ENCODE data around the gene FAM131A.
A peak's percentile ranks its signal among the peaks of the same experiment; 100 is the strongest.

FAM131A gene

DNA sequence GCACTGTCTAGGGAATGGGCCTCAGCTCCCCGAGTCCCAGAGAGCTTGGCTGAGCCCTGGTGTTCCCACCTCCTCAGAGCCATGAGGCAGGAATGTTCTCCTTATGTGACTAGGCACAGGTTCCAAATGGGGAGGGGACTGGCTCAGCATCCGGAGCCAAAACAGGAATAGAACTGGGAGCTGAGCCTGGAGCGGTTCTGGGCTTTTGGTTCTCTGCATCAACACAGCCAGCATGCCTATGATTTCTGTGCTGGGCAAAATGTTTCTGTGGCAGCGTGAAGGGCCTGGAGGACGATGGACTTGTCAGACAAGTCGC is at the start of gene FAM131A:
TSS of gene FAM131A (plus strand) at position 202 of the 316 bp plus-strand sequence. CDS start at position 233, 31 bp downstream.
- H3K9ac ChIP-seq (ENCODE audit: low read length in 5 of 5): peak within 1 kb of the TSS; percentile 71 to 89 (median 86)
- peaks cover 5 to 46% (median 38%) of the 10 kb centered on the region in 5 donors for H3K4me1 ChIP-seq (ENCODE audit: control insufficient read depth in 5 of 5, insufficient read depth in 5 of 5, low read length in 5 of 5)
- no peaks in the 10 kb centered on the region for H3K27me3 ChIP-seq (ENCODE audit: control insufficient read depth in 5 of 5, insufficient read depth in 4 of 5, low read length in 5 of 5)
- peak within 1 kb of the TSS; percentile 98 for H3K27ac ChIP-seq (ENCODE audit: low read depth, low read length)
- peak within 1 kb of the TSS; percentile 74 to 80 (median 80) for H3K4me3 ChIP-seq (ENCODE audit: low read depth in 1 of 5, low read length in 5 of 5)
- peaks cover 0 to 42% (median 36%) of the 10 kb centered on the region in 5 donors for H3K36me3 ChIP-seq (ENCODE audit: control insufficient read depth in 5 of 5, insufficient read depth in 5 of 5, low read length in 5 of 5)
- no peaks in the 10 kb centered on the region for H3K9me3 ChIP-seq (ENCODE audit: control insufficient read depth in 5 of 5, low read length in 5 of 5)

DNA sequence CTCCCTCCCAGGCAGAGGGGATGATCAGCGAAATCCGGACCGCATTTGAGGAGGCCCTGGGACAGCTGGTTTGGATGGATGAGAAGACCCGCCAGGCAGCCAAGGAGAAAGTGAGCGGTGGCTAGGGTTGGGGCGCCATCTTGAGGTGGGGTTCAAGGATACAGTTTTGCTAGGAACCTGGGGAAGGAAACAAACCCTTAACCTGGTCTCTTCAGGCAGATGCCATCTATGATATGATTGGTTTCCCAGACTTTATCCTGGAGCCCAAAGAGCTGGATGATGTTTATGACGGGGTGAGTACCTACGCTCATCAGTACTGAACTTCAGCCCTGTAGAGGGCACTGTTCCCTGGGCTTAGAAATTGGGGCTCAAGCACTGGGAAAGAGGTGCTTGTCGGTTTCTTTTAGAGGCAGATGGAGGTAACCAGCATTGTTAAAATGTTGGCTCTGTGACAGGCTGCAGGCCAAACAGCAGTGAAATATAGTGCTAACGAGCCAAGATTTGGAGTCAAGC is 47.9 kb upstream of the FAM131A start:
- H3K27ac ChIP-seq (ENCODE audit: low read depth, low read length): no peak overlapping the region
- H3K4me3 ChIP-seq (ENCODE audit: low read depth in 1 of 5, low read length in 5 of 5): no peak overlapping the region
- H3K36me3 ChIP-seq (ENCODE audit: control insufficient read depth in 5 of 5, insufficient read depth in 5 of 5, low read length in 5 of 5): no peaks in the 10 kb centered on the region
- no peak overlapping the region for H3K9ac ChIP-seq (ENCODE audit: low read length in 5 of 5)
- H3K9me3 ChIP-seq (ENCODE audit: control insufficient read depth in 5 of 5, low read length in 5 of 5): no peaks in the 10 kb centered on the region
- H3K4me1 ChIP-seq (ENCODE audit: control insufficient read depth in 5 of 5, insufficient read depth in 5 of 5, low read length in 5 of 5): peaks cover 0 to 4% (median 0%) of the 10 kb centered on the region in 5 donors
- H3K27me3 ChIP-seq (ENCODE audit: control insufficient read depth in 5 of 5, insufficient read depth in 4 of 5, low read length in 5 of 5): peaks cover 0 to 10% (median 8%) of the 10 kb centered on the region in 5 donors

GRCh38 chr3:184290331-184290730 is 47.1 kb upstream of the FAM131A start:
- Histone ChIP-seq H3K27me3 (ENCODE audit: control insufficient read depth in 5 of 5, insufficient read depth in 4 of 5, low read length in 5 of 5) (peaks cover 0 to 10% (median 8%) of the 10 kb centered on the region in 5 donors), H3K9me3 (ENCODE audit: control insufficient read depth in 5 of 5, low read length in 5 of 5) (no peaks in the 10 kb centered on the region), H3K9ac (ENCODE audit: low read length in 5 of 5) (no peak overlapping the region), H3K27ac (ENCODE audit: low read depth, low read length) (no peak overlapping the region), H3K4me3 (ENCODE audit: low read depth in 1 of 5, low read length in 5 of 5) (no peak overlapping the region), H3K36me3 (ENCODE audit: control insufficient read depth in 5 of 5, insufficient read depth in 5 of 5, low read length in 5 of 5) (no peaks in the 10 kb centered on the region), H3K4me1 (ENCODE audit: control insufficient read depth in 5 of 5, insufficient read depth in 5 of 5, low read length in 5 of 5) (no peaks in the 10 kb centered on the region)

DNA sequence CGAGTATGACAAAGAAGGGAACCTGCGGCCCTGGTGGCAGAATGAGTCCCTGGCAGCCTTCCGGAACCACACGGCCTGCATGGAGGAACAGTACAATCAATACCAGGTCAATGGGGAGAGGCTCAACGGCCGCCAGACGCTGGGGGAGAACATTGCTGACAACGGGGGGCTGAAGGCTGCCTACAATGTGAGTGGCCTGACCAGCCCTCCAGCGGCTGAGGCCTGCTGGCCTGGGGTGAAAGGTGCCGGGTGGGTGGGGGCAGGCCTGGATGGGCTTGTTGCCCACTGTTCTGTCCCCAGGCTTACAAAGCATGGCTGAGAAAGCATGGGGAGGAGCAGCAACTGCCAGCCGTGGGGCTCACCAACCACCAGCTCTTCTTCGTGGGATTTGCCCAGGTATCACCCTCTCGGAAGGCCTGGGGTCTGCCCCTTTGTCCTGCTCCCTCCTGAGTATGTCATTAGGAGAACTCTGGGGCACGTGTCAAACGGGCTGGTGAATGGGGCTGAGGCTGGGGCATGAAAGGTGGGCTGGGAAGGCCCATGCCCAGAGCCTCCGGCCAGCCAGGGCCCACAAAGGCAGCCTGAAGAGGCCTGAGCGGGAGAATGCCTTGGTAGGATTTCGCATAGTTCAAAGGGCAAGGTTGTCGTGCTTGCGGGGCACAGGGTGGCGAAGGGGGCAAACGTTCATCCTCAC is 46.2 kb upstream of the FAM131A start:
- Histone ChIP-seq H3K4me1 (ENCODE audit: control insufficient read depth in 5 of 5, insufficient read depth in 5 of 5, low read length in 5 of 5) (no peaks in the 10 kb centered on the region), H3K27me3 (ENCODE audit: control insufficient read depth in 5 of 5, insufficient read depth in 4 of 5, low read length in 5 of 5) (peaks cover 0 to 9% (median 3%) of the 10 kb centered on the region in 5 donors), H3K4me3 (ENCODE audit: low read depth in 1 of 5, low read length in 5 of 5) (no peak overlapping the region), H3K9me3 (ENCODE audit: control insufficient read depth in 5 of 5, low read length in 5 of 5) (no peaks in the 10 kb centered on the region), H3K27ac (ENCODE audit: low read depth, low read length) (no peak overlapping the region), H3K9ac (ENCODE audit: low read length in 5 of 5) (no peak overlapping the region), H3K36me3 (ENCODE audit: control insufficient read depth in 5 of 5, insufficient read depth in 5 of 5, low read length in 5 of 5) (no peaks in the 10 kb centered on the region)

- peaks cover 0 to 9% (median 3%) of the 10 kb centered on the region in 5 donors for H3K27me3 ChIP-seq (ENCODE audit: control insufficient read depth in 5 of 5, insufficient read depth in 4 of 5, low read length in 5 of 5)
- no peaks in the 10 kb centered on the region for H3K36me3 ChIP-seq (ENCODE audit: control insufficient read depth in 5 of 5, insufficient read depth in 5 of 5, low read length in 5 of 5)
- no peak overlapping the region for H3K9ac ChIP-seq (ENCODE audit: low read length in 5 of 5)
- H3K9me3 ChIP-seq (ENCODE audit: control insufficient read depth in 5 of 5, low read length in 5 of 5): no peaks in the 10 kb centered on the region
- no peak overlapping the region for H3K4me3 ChIP-seq (ENCODE audit: low read depth in 1 of 5, low read length in 5 of 5)
- H3K4me1 ChIP-seq (ENCODE audit: control insufficient read depth in 5 of 5, insufficient read depth in 5 of 5, low read length in 5 of 5): no peaks in the 10 kb centered on the region
- no peak overlapping the region for H3K27ac ChIP-seq (ENCODE audit: low read depth, low read length)
Measured at GRCh38 chr3:184291738-184292445, 45.5 kb upstream of the FAM131A start.

DNA sequence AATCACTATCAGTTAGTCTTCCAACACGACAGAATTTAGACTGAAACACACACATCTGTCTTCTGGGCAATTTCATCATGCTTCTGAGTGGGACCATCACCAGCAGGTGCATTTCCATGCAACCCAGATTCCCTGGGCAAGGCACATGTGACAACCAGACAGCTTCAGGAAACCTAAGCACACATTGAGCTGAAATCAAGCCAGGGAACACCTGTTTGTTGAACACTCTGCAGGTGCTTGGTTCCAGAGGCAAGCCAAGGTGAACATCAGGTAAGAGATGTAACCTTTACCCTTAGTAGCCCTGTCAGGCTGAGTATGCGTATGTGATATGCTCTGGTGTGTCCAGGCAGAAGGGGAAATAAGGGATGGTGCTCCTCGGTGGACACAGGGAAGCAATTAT is 41.6 kb upstream of the FAM131A start:
- Histone ChIP-seq H3K4me1 (ENCODE audit: control insufficient read depth in 5 of 5, insufficient read depth in 5 of 5, low read length in 5 of 5) (peaks cover 9 to 21% (median 18%) of the 10 kb centered on the region in 5 donors), H3K36me3 (ENCODE audit: control insufficient read depth in 5 of 5, insufficient read depth in 5 of 5, low read length in 5 of 5) (peaks cover 5 to 7% (median 6%) of the 10 kb centered on the region in 5 donors), H3K4me3 (ENCODE audit: low read depth in 1 of 5, low read length in 5 of 5) (no peak overlapping the region), H3K9ac (ENCODE audit: low read length in 5 of 5) (no peak overlapping the region), H3K27ac (ENCODE audit: low read depth, low read length) (no peak overlapping the region), H3K27me3 (ENCODE audit: control insufficient read depth in 5 of 5, insufficient read depth in 4 of 5, low read length in 5 of 5) (peaks cover 0 to 7% (median 0%) of the 10 kb centered on the region in 5 donors), H3K9me3 (ENCODE audit: control insufficient read depth in 5 of 5, low read length in 5 of 5) (no peaks in the 10 kb centered on the region)

GRCh38 chr3:184296616-184297015 is 40.8 kb upstream of the FAM131A start:
- no peak overlapping the region for H3K4me3 ChIP-seq (ENCODE audit: low read depth in 1 of 5, low read length in 5 of 5)
- H3K36me3 ChIP-seq (ENCODE audit: control insufficient read depth in 5 of 5, insufficient read depth in 5 of 5, low read length in 5 of 5): peaks cover 7 to 14% (median 12%) of the 10 kb centered on the region in 5 donors
- no peak overlapping the region for H3K27ac ChIP-seq (ENCODE audit: low read depth, low read length)
- peaks cover 0 to 7% (median 0%) of the 10 kb centered on the region in 5 donors for H3K27me3 ChIP-seq (ENCODE audit: control insufficient read depth in 5 of 5, insufficient read depth in 4 of 5, low read length in 5 of 5)
- H3K9ac ChIP-seq (ENCODE audit: low read length in 5 of 5): no peak overlapping the region
- H3K9me3 ChIP-seq (ENCODE audit: control insufficient read depth in 5 of 5, low read length in 5 of 5): no peaks in the 10 kb centered on the region
- H3K4me1 ChIP-seq (ENCODE audit: control insufficient read depth in 5 of 5, insufficient read depth in 5 of 5, low read length in 5 of 5): peaks cover 9 to 21% (median 18%) of the 10 kb centered on the region in 5 donors

- Histone ChIP-seq H3K36me3 (ENCODE audit: control insufficient read depth in 5 of 5, insufficient read depth in 5 of 5, low read length in 5 of 5) (peaks cover 25 to 37% (median 35%) of the 10 kb centered on the region in 5 donors), H3K9me3 (ENCODE audit: control insufficient read depth in 5 of 5, low read length in 5 of 5) (no peaks in the 10 kb centered on the region), H3K27me3 (ENCODE audit: control insufficient read depth in 5 of 5, insufficient read depth in 4 of 5, low read length in 5 of 5) (no peaks in the 10 kb centered on the region), H3K4me3 (ENCODE audit: low read depth in 1 of 5, low read length in 5 of 5) (peak within 1 kb of the TSS; percentile 86 to 96 (median 90)), H3K4me1 (ENCODE audit: control insufficient read depth in 5 of 5, insufficient read depth in 5 of 5, low read length in 5 of 5) (peaks cover 9 to 21% (median 18%) of the 10 kb centered on the region in 5 donors), H3K27ac (ENCODE audit: low read depth, low read length) (peak within 1 kb of the TSS; percentile 67), H3K9ac (ENCODE audit: low read length in 5 of 5) (peak within 1 kb of the TSS; percentile 73 to 93 (median 83))
Measured at GRCh38 chr3:184298759-184299487, 38.5 kb upstream of the FAM131A start, which contains the start of gene PSMD2. Gene PSMD2 (plus strand): TSS chr3:184299241. CDS start chr3:184299267, 26 bp downstream.

- Histone ChIP-seq H3K9ac (ENCODE audit: low read length in 5 of 5) (peak overlapping the region; percentile 50 to 93 (median 81)), H3K27ac (ENCODE audit: low read depth, low read length) (peak overlapping the region; percentile 65), H3K4me1 (ENCODE audit: control insufficient read depth in 5 of 5, insufficient read depth in 5 of 5, low read length in 5 of 5) (peaks cover 9 to 21% (median 18%) of the 10 kb centered on the region in 5 donors), H3K27me3 (ENCODE audit: control insufficient read depth in 5 of 5, insufficient read depth in 4 of 5, low read length in 5 of 5) (no peaks in the 10 kb centered on the region), H3K9me3 (ENCODE audit: control insufficient read depth in 5 of 5, low read length in 5 of 5) (no peaks in the 10 kb centered on the region), H3K36me3 (ENCODE audit: control insufficient read depth in 5 of 5, insufficient read depth in 5 of 5, low read length in 5 of 5) (peaks cover 26 to 45% (median 43%) of the 10 kb centered on the region in 5 donors), H3K4me3 (ENCODE audit: low read depth in 1 of 5, low read length in 5 of 5) (peak overlapping the region; percentile 81 to 96 (median 89))
Measured at GRCh38 chr3:184299488-184300377, 37.7 kb upstream of the FAM131A start.
